GM12864 (cell line): ENCODE results near the gene PIGW.
A peak's percentile ranks its signal among the peaks of the same experiment; 100 is the strongest.

Experiments
- DNase-seq: peaks from one replicate; pipeline ENCODE4 v3.0.0-alpha.2; 2011; ENCODE audit warnings: low read depth
- H3K4me3 ChIP-seq: 2 replicates; pipeline ENCODE4 v1.5.1; 2011; ENCODE audit warnings: mild to moderate bottlenecking, low read depth, low read length, control low read depth
- TF ChIP-seq, protein P1 (sequence below): IDR thresholded peaks from 2 replicates; pipeline ENCODE4 v1.5.1; 2011; ENCODE audit warnings: low read depth, mild to moderate bottlenecking, moderate library complexity, low read length, control low read depth, inconsistent platforms; ENCODE audit errors: missing control alignments

The PIGW gene

GRCh38 chr17:36533935-36534839 lies 600 bp upstream of the PIGW start:
- TF ChIP-seq, protein P1, sequence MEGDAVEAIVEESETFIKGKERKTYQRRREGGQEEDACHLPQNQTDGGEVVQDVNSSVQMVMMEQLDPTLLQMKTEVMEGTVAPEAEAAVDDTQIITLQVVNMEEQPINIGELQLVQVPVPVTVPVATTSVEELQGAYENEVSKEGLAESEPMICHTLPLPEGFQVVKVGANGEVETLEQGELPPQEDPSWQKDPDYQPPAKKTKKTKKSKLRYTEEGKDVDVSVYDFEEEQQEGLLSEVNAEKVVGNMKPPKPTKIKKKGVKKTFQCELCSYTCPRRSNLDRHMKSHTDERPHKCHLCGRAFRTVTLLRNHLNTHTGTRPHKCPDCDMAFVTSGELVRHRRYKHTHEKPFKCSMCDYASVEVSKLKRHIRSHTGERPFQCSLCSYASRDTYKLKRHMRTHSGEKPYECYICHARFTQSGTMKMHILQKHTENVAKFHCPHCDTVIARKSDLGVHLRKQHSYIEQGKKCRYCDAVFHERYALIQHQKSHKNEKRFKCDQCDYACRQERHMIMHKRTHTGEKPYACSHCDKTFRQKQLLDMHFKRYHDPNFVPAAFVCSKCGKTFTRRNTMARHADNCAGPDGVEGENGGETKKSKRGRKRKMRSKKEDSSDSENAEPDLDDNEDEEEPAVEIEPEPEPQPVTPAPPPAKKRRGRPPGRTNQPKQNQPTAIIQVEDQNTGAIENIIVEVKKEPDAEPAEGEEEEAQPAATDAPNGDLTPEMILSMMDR, result peak; percentile 80
- peak overlapping the region; percentile 56 for H3K4me3 ChIP-seq
- no peak for DNase-seq

GRCh38 chr17:36535669-36536081 lies 888 bp downstream of the PIGW start:
- no peak for DNase-seq
- TF ChIP-seq, protein P1, result no peak
- H3K4me3 ChIP-seq, result peak overlapping the region; percentile 56

DNA sequence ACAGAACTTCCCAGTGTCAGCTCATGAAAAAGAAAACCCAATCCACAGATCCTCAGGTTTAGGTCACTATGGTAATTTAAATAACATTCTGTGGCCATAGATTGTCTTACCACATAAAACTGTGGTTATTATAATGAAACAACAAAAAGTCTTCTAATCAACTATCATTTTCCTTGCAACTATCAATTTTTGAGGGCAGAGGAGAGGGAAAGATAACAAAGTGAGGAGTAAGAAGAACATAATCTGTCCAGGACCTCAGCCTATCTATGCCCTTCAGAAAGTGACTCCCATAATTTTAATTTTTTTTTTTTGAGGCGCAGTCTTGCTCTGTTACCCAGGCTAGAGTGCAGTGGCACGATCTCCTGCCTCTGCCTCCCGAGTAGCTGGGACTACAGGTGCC lies 5.9 kb downstream of the PIGW start:
- TF ChIP-seq, protein P1, result no peak
- H3K4me3 ChIP-seq, result no peak overlapping the region
- DNase-seq, result no peak

DNA sequence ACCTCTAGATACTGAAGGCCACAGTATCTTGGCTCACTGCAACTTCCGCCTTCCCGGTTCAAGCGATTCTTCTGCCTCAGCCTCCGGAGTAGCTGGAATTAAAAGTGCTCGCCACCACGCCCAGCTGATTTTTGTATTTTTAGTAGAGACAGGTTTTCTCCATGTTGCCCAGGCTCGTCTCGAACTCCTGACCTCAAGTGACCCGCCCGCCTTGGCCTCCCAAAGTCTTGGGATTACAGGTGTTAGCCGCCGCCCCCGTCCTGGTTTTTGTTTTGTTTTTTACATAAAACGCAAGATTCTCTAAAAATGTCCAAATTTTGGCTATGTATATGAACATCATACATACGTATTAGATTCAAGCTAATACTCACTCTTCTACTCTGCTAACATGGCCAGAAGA lies 8.0 kb downstream of the PIGW start:
- DNase-seq, result no peak
- no peak overlapping the region for H3K4me3 ChIP-seq
- TF ChIP-seq, protein P1, result no peak

GRCh38 chr17:36544044-36544306 lies 9.2 kb downstream of the PIGW start:
- TF ChIP-seq, protein P1, result no peak
- H3K4me3 ChIP-seq, result peak overlapping the region; percentile 90
- DNase-seq, result peak; percentile 35

DNA sequence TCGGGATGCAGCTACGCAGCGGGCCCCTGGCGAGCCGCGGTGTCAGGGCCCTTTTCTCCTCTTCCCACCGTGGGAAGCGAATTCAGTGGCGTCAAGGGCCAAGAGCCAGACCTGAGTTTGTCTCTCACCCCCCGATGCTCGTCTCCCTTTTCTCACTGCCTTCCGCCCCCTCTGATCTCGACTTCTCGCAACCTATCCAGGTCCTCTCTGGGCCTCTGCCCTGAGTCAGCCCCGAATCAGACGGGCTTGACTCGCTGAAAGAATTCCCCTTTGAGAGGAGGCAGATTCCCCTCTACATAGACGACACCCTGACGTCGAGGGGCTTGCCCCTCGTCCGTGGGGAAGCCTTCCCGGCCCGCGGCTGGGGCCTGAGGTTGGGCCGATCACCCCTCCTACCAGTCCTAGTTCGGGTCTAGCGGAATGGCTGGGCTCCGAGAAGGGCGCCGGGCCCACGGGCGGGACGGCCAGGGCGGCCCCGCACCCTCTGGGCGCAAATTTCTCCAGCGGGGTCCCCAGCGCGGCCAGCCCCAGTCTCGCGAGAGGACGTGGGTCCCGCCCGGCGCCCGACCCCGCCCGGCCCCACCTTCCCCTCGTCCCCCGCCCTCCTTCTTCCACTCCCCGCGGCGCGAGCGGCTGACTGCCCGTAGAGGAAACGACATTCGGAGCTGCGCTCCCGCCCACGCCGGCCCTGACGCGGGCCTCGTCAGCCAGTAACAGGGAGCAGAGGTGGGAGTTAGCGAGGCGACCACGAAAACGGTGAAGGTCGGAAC lies 9.7 kb downstream of the PIGW start, which contains the start of gene GGNBP2:
Gene GGNBP2 (plus strand): TSS at position 613 of the 770 bp plus-strand sequence. CDS start 806 bp downstream, outside the sequence.
- peak within 1 kb of the TSS; percentile 90 for H3K4me3 ChIP-seq
- TF ChIP-seq, protein P1, result no peak
- peak; percentile 55 for DNase-seq
